A673 (cell line): ENCODE measurements around the gene ZNF213. TPM values are rescaled to one million over a fixed set of nuclear protein-coding genes. Genes with fewer than 3 reads are reported as not detected.

Source experiments
- BruUV-seq: library from RNA; stranded (reverse); fragments of 400-500 nt; replicated peaks from 2 replicates; lab custom pipeline; 2021; lab: Mats Ljungman, UMichigan
- CTCF ChIA-PET: fragments of 300-600 bp; sonication (Branson Sonifier 250); formaldehyde crosslinking; loops from one replicate; lab custom pipeline; 2022; ENCODE audit warnings: antibody characterized with exemption; lab: Charles Lee
- POLR2A ChIA-PET: fragments of 300-600 bp; sonication (Branson Sonifier 250); formaldehyde crosslinking; loops from one replicate; lab custom pipeline; 2022; ENCODE audit warnings: antibody characterized with exemption; ENCODE audit not compliant: low non-redundant PET; lab: Charles Lee
- DNase-seq: peaks from one replicate; pipeline ENCODE4 v3.0.0-alpha.2; 2015; ENCODE audit warnings: low spot score
- H3K27ac ChIP-seq: fragments of 200-600 bp; sonication (generic); 2 replicates; pipeline ENCODE4 v1.5.1; 2016; ENCODE audit warnings: mixed run types, low read depth, mild to moderate bottlenecking, mixed read lengths, antibody characterized with exemption, low read length; ENCODE audit not compliant: poor library complexity, severe bottlenecking
- H3K27me3 ChIP-seq: fragments of 200-600 bp; sonication (generic); replicated peaks from 2 replicates; pipeline ENCODE4 v1.6.1; 2017; ENCODE audit warnings: mixed run types, low read depth, mild to moderate bottlenecking, mixed read lengths, antibody characterized with exemption, low read length; ENCODE audit not compliant: insufficient read depth, poor library complexity
- H3K36me3 ChIP-seq: fragments of 200-600 bp; sonication (generic); 2 replicates; pipeline ENCODE4 v1.6.1; 2016; ENCODE audit warnings: mixed run types, mild to moderate bottlenecking, mixed read lengths, antibody characterized with exemption, low read length; ENCODE audit not compliant: insufficient read depth, poor library complexity, severe bottlenecking
- H3K4me1 ChIP-seq: fragments of 200-600 bp; sonication (generic); 2 replicates; pipeline ENCODE4 v1.6.1; 2017; ENCODE audit warnings: mixed run types, mild to moderate bottlenecking, mixed read lengths, antibody characterized with exemption, low read length; ENCODE audit not compliant: insufficient read depth, poor library complexity, severe bottlenecking
- H3K4me3 ChIP-seq: fragments of 200-600 bp; sonication (generic); 2 replicates; pipeline ENCODE4 v1.5.1; 2016; ENCODE audit warnings: low read depth, mixed run types, mild to moderate bottlenecking, mixed read lengths, low read length; ENCODE audit not compliant: poor library complexity, severe bottlenecking
- H3K9me3 ChIP-seq: fragments of 200-600 bp; sonication (generic); 2 replicates; pipeline ENCODE4 v1.6.1; 2016; ENCODE audit warnings: mixed run types, low read depth, mild to moderate bottlenecking, mixed read lengths, antibody characterized with exemption, low read length; ENCODE audit not compliant: poor library complexity, severe bottlenecking
- CTCF ChIP-seq: fragments of 300-800, 200-600 bp; sonication (generic); conservative IDR thresholded peaks from 2 replicates; pipeline ENCODE4 v1.5.1; 2017; ENCODE audit warnings: low read depth, mild to moderate bottlenecking, antibody characterized with exemption, low read length, moderate library complexity, mixed read lengths
- EZH2 ChIP-seq: fragments of 200-600 bp; sonication (generic); IDR thresholded peaks from 2 replicates; pipeline ENCODE4 v1.6.1; 2017; ENCODE audit warnings: borderline replicate concordance, low read depth, mild to moderate bottlenecking, mixed read lengths, antibody characterized with exemption, low read length; ENCODE audit not compliant: poor library complexity, severe bottlenecking
- intact Hi-C: fragments of 100-400 bp; cut with micrococcal nuclease; formaldehyde crosslinking; loops from one replicate; pipeline ENCODE4 v1.10.0; 2022; ENCODE audit not compliant: unreplicated experiment
- total RNA-seq: library from RNA; stranded (reverse); gene quantifications from 2 replicates; pipeline ENCODE4 v1.2.3, GENCODE V29; 2021

Gene ZNF213
- total RNA-seq, 1 experiment from 2014 or later: 16.0 TPM

- ChIA-PET POLR2A (no interaction called here), CTCF (no interaction called here)
- H3K27ac ChIP-seq: no peak overlapping the region
- no peaks in the 10 kb centered on the region for H3K4me1 ChIP-seq
- H3K36me3 ChIP-seq: peaks cover 5% of the 10 kb centered on the region
- no TSS peak for BruUV-seq
- no peak for DNase-seq
- no peaks in the 10 kb centered on the region for H3K9me3 ChIP-seq
- intact Hi-C loops: no loop called here
- no peak for TF ChIP-seq EZH2
- no peak for TF ChIP-seq CTCF
- no peak overlapping the region for H3K4me3 ChIP-seq
- H3K27me3 ChIP-seq: no peaks in the 10 kb centered on the region
These were observed 7.0 kb downstream of the ZNF213 start for GRCh38 chr16:3141781-3142311.

GRCh38 chr16:3142327-3142726, 7.5 kb downstream of the ZNF213 start:
- Histone ChIP-seq H3K4me1 (no peaks in the 10 kb centered on the region), H3K27me3 (no peaks in the 10 kb centered on the region), H3K36me3 (peaks cover 5% of the 10 kb centered on the region), H3K27ac (no peak overlapping the region), H3K4me3 (no peak overlapping the region), H3K9me3 (no peaks in the 10 kb centered on the region)
- POLR2A ChIA-PET: no interaction called here
- no peak for TF ChIP-seq CTCF
- no TSS peak for BruUV-seq
- no peak for DNase-seq
- CTCF ChIA-PET: no interaction called here
- intact Hi-C loops: no loop called here

GRCh38 chr16:3142770-3143169, 7.9 kb downstream of the ZNF213 start:
- Histone ChIP-seq H3K27ac (no peak overlapping the region), H3K4me3 (no peak overlapping the region), H3K9me3 (no peaks in the 10 kb centered on the region), H3K27me3 (no peaks in the 10 kb centered on the region), H3K36me3 (peaks cover 5% of the 10 kb centered on the region), H3K4me1 (no peaks in the 10 kb centered on the region)
- POLR2A ChIA-PET: no interaction called here
- no peak for TF ChIP-seq CTCF
- TF ChIP-seq EZH2: no peak
- no peak for DNase-seq
- no TSS peak for BruUV-seq
- CTCF ChIA-PET: no interaction called here
- intact Hi-C loops: no loop called here
